GM21447 (cell line): Measurements from ENCODE around the gene TADA3.

ENCODE experiments used
- ATAC-seq: cut with Tn5 transposase; IDR thresholded peaks from one replicate; pipeline ENCODE4 v1.9.1; 2021; ENCODE audit not compliant: unreplicated experiment

TADA3 gene

GRCh38 chr3:9731206-9732079 is 60.8 kb downstream of the TADA3 start, which contains the start of gene BRPF1:
BRPF1 (plus strand) TSS chr3:9731735; CDS start chr3:9734141, 2,406 bp downstream.
- ATAC-seq, result peak; percentile 92

- ATAC-seq, result peak; percentile 43
Observed at GRCh38 chr3:9730657-9731205, 61.5 kb downstream of the TADA3 start.
